ENCODE measurements around the gene SEMA7A.

DNA sequence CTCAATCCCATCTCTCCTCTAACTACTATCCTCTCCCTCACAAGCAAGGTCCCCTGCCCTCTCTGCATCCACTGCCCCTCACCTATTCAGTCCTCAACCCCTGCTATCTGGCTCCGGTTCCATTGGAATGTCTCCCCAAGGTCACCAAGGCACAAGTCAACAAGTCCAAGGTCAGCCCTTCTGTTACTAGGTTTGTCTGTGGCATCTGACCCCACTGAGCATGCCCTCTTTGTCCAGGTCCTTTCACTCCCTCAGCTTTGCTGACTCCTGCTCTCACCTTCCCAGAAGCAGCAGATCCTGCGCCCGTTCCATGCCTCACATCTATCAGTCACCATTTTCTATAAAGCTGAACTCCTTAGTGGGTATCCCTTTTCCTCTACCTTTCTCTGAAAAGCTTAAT lies 8.3 kb upstream of the SEMA7A start:
- TF ChIP-seq, protein P1, sequence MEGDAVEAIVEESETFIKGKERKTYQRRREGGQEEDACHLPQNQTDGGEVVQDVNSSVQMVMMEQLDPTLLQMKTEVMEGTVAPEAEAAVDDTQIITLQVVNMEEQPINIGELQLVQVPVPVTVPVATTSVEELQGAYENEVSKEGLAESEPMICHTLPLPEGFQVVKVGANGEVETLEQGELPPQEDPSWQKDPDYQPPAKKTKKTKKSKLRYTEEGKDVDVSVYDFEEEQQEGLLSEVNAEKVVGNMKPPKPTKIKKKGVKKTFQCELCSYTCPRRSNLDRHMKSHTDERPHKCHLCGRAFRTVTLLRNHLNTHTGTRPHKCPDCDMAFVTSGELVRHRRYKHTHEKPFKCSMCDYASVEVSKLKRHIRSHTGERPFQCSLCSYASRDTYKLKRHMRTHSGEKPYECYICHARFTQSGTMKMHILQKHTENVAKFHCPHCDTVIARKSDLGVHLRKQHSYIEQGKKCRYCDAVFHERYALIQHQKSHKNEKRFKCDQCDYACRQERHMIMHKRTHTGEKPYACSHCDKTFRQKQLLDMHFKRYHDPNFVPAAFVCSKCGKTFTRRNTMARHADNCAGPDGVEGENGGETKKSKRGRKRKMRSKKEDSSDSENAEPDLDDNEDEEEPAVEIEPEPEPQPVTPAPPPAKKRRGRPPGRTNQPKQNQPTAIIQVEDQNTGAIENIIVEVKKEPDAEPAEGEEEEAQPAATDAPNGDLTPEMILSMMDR (IDR thresholded peaks at IDR 0.05): no peak
- no peak for TF ChIP-seq POLR2AphosphoS5 (IDR thresholded peaks at IDR 0.05; ENCODE audit: insufficient read depth in 1 of 2, low read depth in 1 of 2)

Measured in vagina (tissue), 2 donors.